ENCODE data around the gene LAGE3. TPM values are rescaled to one million over a fixed set of nuclear protein-coding genes. Genes with fewer than 3 reads are reported as not detected.

The LAGE3 gene
- total and polyA plus RNA-seq, 2 of the 13 experiments (the other 11 are each of a cell fraction or from before 2014, with no cell fraction given), result 7.6 to 12.7 TPM

GRCh38 chrX:154457491-154458115, 21.5 kb downstream of the LAGE3 start (continued):
- TF ChIP-seq E2F2 (CRISPR knock-in tag; IDR thresholded peaks at IDR 0.05; ENCODE audit: borderline replicate concordance), result no peak
- TF ChIP-seq HDAC2 (CRISPR knock-in tag; IDR thresholded peaks at IDR 0.05), result no peak
- peak; percentile 22; the same call in 1 of the 2 replicates for TF ChIP-seq SAP130 (CRISPR knock-in tag; IDR thresholded peaks at IDR 0.05; ENCODE audit: low read depth)
- no peak for TF ChIP-seq HES4 (CRISPR knock-in tag; IDR thresholded peaks at IDR 0.05; ENCODE audit: borderline replicate concordance)
- no peak for TF ChIP-seq ZNF431 (CRISPR knock-in tag; IDR thresholded peaks at IDR 0.05; ENCODE audit: borderline replicate concordance, low read depth)
- no peak for TF ChIP-seq NR2F2 (IDR thresholded peaks at IDR 0.05; ENCODE audit: borderline replicate concordance, low read depth)
- TF ChIP-seq SNRNP70 (IDR thresholded peaks at IDR 0.05; ENCODE audit: low read depth, low read length), result no peak
- TF ChIP-seq ZFYVE20 (CRISPR knock-in tag; IDR thresholded peaks at IDR 0.05; ENCODE audit: borderline replicate concordance, low read depth), result no peak
- no peak for TF ChIP-seq NPAS2 (CRISPR knock-in tag; IDR thresholded peaks at IDR 0.05; ENCODE audit: borderline replicate concordance)
- no peak for TF ChIP-seq ZNF607 (CRISPR knock-in tag; IDR thresholded peaks at IDR 0.05; ENCODE audit: borderline replicate concordance)
- TF ChIP-seq ZNF775 (CRISPR knock-in tag; IDR thresholded peaks at IDR 0.05; ENCODE audit: borderline replicate concordance), result no peak
- TF ChIP-seq YY1 (IDR thresholded peaks at IDR 0.05; ENCODE audit: insufficient read depth, insufficient replicate concordance, low read depth, low read length), result no peak
- TF ChIP-seq ATF7 (IDR thresholded peaks at IDR 0.05), result no peak
- no peak for TF ChIP-seq ATF7 (CRISPR knock-in tag; IDR thresholded peaks at IDR 0.05)
- no peak for TF ChIP-seq SRSF9 (IDR thresholded peaks at IDR 0.05; ENCODE audit: borderline replicate concordance, insufficient read depth, low read depth, low read length, poor library complexity, severe bottlenecking)
- TF ChIP-seq ZNF709 (CRISPR knock-in tag; IDR thresholded peaks at IDR 0.05), result no peak
- TF ChIP-seq ZNF773 (CRISPR knock-in tag; IDR thresholded peaks at IDR 0.05; ENCODE audit: borderline replicate concordance), result no peak
- no peak for TF ChIP-seq ZNF333 (CRISPR knock-in tag; IDR thresholded peaks at IDR 0.05; ENCODE audit: borderline replicate concordance)
- TF ChIP-seq CREB3 (CRISPR knock-in tag; IDR thresholded peaks at IDR 0.05), result no peak
- no peak for TF ChIP-seq ZBTB1 (CRISPR knock-in tag; IDR thresholded peaks at IDR 0.05; ENCODE audit: borderline replicate concordance)
- TF ChIP-seq ZNF460 (CRISPR knock-in tag; IDR thresholded peaks at IDR 0.05; ENCODE audit: borderline replicate concordance), result peak; percentile 38; the same call in 1 of the 2 replicates
- no peak for TF ChIP-seq NCOA2 (CRISPR knock-in tag; IDR thresholded peaks at IDR 0.05)
- TF ChIP-seq TAF15 (IDR thresholded peaks at IDR 0.05; ENCODE audit: low read depth, low read length, poor library complexity, severe bottlenecking), result no peak
- TF ChIP-seq TP53 (CRISPR knock-in tag; conservative IDR thresholded peaks at IDR 0.05), result no peak
- 0 out of 2 replicates have a peak, but pooled peaks have one; percentile 15 for TF ChIP-seq ZBTB2 (CRISPR knock-in tag; IDR thresholded peaks at IDR 0.05; ENCODE audit: low read depth)
- TF ChIP-seq CHCHD3 (CRISPR knock-in tag; IDR thresholded peaks at IDR 0.05), result no peak
- TF ChIP-seq HNF4G (IDR thresholded peaks at IDR 0.05; ENCODE audit: borderline replicate concordance, low read depth, low read length), result no peak
- TF ChIP-seq HNF4G (CRISPR knock-in tag; IDR thresholded peaks at IDR 0.05; ENCODE audit: borderline replicate concordance, low read depth), result no peak
